ENCODE results near the gene GNG12. TPM values are rescaled to one million over a fixed set of nuclear protein-coding genes. Genes with fewer than 3 reads are reported as not detected.

GNG12 gene
- total RNA-seq, 1 donor from 2014 or later: 18.5 TPM

DNA sequence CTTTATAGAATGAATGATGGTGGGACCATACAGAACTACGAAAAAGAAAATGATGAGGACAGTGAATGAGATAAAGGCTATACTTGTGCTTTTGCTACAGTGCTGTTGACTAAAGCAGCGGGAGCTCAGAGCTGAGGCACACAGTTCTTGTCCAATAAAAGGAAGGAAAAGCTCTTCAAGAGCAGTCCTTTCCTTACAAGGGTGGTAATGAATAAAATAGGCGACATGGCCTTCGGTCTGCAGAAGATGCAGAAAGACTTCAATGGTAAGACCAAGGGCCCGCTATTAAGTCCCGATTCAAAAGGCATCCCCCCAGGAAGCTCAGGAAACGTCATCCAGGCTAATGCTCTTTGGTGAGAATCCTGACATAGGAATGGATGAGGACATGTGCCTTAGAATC is 44.4 kb downstream of the GNG12 start:
- H3K27ac Mint-ChIP-seq (ENCODE audit: unreplicated experiment): no peak overlapping the region
- TF ChIP-seq, protein P1, sequence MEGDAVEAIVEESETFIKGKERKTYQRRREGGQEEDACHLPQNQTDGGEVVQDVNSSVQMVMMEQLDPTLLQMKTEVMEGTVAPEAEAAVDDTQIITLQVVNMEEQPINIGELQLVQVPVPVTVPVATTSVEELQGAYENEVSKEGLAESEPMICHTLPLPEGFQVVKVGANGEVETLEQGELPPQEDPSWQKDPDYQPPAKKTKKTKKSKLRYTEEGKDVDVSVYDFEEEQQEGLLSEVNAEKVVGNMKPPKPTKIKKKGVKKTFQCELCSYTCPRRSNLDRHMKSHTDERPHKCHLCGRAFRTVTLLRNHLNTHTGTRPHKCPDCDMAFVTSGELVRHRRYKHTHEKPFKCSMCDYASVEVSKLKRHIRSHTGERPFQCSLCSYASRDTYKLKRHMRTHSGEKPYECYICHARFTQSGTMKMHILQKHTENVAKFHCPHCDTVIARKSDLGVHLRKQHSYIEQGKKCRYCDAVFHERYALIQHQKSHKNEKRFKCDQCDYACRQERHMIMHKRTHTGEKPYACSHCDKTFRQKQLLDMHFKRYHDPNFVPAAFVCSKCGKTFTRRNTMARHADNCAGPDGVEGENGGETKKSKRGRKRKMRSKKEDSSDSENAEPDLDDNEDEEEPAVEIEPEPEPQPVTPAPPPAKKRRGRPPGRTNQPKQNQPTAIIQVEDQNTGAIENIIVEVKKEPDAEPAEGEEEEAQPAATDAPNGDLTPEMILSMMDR (conservative IDR thresholded peaks at IDR 0.05): no peak
- H3K4me3 Mint-ChIP-seq: no peak overlapping the region

DNA sequence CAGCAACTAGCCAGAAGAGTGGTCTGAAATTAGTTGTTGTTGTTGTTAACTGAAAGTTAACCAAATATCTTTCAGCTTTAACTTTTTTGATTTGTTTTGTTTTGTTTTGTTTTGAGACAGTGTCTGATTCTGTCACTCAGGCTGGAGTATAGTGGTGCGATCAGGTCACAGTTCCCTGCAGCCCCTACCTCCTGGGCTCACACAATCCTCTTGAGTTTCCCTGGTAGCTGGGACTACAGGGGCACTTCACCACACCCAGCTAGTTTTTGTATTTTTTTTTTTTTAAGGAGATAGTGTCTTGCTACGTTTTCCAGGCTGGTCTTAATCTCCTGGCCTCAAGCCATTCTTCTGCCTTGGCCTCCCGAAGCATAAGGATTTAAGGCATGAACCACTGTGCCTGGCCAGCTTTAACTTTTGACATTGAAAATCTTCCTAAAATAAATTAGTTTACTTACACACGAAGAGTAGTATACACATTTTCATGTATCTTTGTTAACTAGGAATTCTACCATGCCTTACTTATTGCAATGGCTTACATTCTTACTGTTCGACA is 45.0 kb downstream of the GNG12 start:
- Mint-ChIP-seq H3K4me1 (peaks cover 23% of the 10 kb centered on the region), H3K4me3 (no peak overlapping the region), H3K9me3 (no peaks in the 10 kb centered on the region), H3K27ac (ENCODE audit: unreplicated experiment) (no peak overlapping the region), H3K27me3 (ENCODE audit: low read depth) (no peaks in the 10 kb centered on the region), H3K36me3 (ENCODE audit: low read depth) (no peaks in the 10 kb centered on the region)
- TF ChIP-seq, protein P1 (conservative IDR thresholded peaks at IDR 0.05): no peak
- DNase-seq (ENCODE audit: low read depth, low spot score): no peak

More for the DNA sequence above, 44.4 kb downstream of the GNG12 start:
- Mint-ChIP-seq H3K36me3 (ENCODE audit: low read depth) (no peaks in the 10 kb centered on the region), H3K27me3 (ENCODE audit: low read depth) (no peaks in the 10 kb centered on the region), H3K9me3 (no peaks in the 10 kb centered on the region), H3K4me1 (peaks cover 28% of the 10 kb centered on the region)
- DNase-seq (ENCODE audit: low read depth, low spot score): no peak

DNA sequence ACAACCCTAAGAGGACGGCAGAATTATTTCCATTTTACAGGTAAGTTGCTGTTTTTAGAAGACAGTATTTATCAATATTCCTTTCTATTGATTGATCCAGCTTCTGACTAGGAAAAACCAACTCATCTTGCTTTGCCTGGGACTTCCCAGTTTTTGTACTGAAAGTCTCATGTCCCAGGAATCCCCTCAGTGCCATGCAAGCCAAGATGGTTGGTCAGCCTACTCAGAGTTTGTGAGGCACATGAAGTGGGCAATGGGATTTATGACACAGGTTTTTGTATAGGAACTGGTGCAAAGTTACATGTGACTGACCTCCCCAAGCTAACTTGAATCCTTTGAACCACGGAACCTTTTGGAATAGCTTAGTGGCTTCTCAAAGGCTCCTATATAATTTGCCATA is 45.5 kb downstream of the GNG12 start:
- H3K4me1 Mint-ChIP-seq: peaks cover 17% of the 10 kb centered on the region
- no peaks in the 10 kb centered on the region for H3K9me3 Mint-ChIP-seq
- H3K27ac Mint-ChIP-seq (ENCODE audit: unreplicated experiment): no peak overlapping the region
- no peaks in the 10 kb centered on the region for H3K36me3 Mint-ChIP-seq (ENCODE audit: low read depth)
- TF ChIP-seq, protein P1 (conservative IDR thresholded peaks at IDR 0.05): no peak
- DNase-seq (ENCODE audit: low read depth, low spot score): no peak
- H3K27me3 Mint-ChIP-seq (ENCODE audit: low read depth): no peaks in the 10 kb centered on the region
- no peak overlapping the region for H3K4me3 Mint-ChIP-seq

DNA sequence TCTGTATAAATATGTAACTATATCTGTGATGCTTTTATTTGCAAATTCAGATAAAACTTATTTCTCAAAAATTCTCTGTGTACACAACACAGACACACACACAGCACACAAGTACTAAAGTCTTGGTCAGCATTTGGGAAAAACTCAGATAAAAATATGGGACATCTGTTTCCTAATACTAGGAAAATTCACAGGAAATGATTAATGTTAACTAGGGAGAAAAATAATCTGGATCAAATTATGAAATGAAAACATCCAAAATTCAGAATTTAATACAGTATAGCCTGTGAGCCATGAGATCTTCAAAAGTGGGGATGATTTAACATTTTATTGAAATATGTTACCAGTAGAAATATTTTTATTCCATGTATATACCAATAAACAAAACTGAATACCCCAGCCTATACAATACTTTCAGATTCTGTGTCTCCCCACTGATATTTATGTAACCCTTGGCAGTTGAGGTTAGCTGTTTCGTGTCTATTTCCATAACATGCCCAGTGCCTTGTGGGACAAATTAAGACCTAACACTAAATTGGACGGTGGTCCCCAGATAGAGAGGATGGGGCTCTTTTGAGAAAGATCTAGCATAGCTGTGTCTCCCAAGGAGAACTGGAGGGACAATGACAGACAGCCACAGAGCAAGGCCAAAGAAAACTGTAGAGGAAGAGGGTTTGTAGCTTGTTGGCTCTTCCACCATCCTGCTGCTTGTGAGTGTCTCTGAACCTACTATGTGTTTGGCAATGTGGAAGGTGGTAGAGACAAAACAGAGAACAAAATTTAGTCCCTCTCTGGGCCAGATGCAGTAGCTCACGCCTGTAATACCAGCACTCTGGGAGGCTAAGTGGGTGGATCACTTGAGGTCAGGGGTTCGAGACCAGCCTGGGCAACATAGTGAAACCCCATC is 47.2 kb downstream of the GNG12 start:
- Mint-ChIP-seq H3K9me3 (no peaks in the 10 kb centered on the region), H3K27me3 (ENCODE audit: low read depth) (no peaks in the 10 kb centered on the region), H3K36me3 (ENCODE audit: low read depth) (no peaks in the 10 kb centered on the region), H3K4me3 (no peak overlapping the region), H3K27ac (ENCODE audit: unreplicated experiment) (no peak overlapping the region), H3K4me1 (peaks cover under 1% of the 10 kb centered on the region)
- TF ChIP-seq, protein P1 (conservative IDR thresholded peaks at IDR 0.05): no peak
- DNase-seq (ENCODE audit: low read depth, low spot score): no peak

DNA sequence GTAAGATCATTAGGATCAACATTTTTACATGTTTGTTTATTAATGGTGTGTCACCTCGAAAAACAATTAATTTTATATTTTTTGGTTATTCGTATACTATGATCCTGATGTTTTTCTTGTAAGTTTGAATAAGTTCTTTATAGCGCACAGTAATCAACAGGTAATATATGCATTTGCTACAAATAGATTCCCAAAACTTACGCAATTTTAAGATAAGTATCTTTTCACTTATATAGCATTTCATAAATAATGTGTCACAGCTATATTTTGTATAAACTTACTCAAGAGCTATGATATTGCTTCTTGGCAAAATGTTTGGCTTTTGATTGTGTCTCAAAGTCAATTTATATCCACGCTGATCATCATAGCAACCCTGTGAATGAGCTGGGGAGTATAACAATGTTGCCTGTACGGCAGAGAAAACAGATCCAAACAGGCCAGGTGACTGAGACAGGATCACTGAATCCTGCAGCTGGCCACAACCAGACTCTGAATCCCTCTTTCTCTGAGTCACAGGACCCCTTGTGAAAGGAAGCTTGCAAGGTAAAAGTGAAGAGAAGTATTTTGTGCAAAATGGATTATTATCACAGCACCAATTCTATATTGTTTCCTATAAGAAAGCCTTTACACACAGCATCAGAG is 48.6 kb downstream of the GNG12 start:
- Mint-ChIP-seq H3K9me3 (no peaks in the 10 kb centered on the region), H3K36me3 (ENCODE audit: low read depth) (no peaks in the 10 kb centered on the region), H3K27me3 (ENCODE audit: low read depth) (no peaks in the 10 kb centered on the region), H3K4me1 (no peaks in the 10 kb centered on the region), H3K27ac (ENCODE audit: unreplicated experiment) (no peak overlapping the region), H3K4me3 (no peak overlapping the region)
- DNase-seq (ENCODE audit: low read depth, low spot score): no peak
- TF ChIP-seq, protein P1 (conservative IDR thresholded peaks at IDR 0.05): no peak

Measured in neural crest cell (in vitro differentiated cells).